Mesendoderm (in vitro differentiated cells): ENCODE results near the gene PMM2.
"Not testable (repeated sequence)": the region's sequence is repeated elsewhere in the genome, so short reads cannot be mapped to it uniquely, and the experiment has no call there.

Experiments used
- DNase-seq: peaks from one replicate; pipeline ENCODE4 v3.0.0; 2013
- H2AK5ac ChIP-seq: 2 replicates; pipeline ENCODE4 v1.6.1; 2013; ENCODE audit warnings: low read length, inconsistent platforms
- H2BK120ac ChIP-seq: 2 replicates; pipeline ENCODE4 v1.6.1; 2013; ENCODE audit warnings: low read depth, mild to moderate bottlenecking, low read length, moderate library complexity, mixed read lengths
- H2BK15ac ChIP-seq: replicated peaks from 2 replicates; pipeline ENCODE4 v1.6.1; 2013; ENCODE audit warnings: low read depth, mild to moderate bottlenecking, moderate library complexity
- H2BK5ac ChIP-seq: 2 replicates; pipeline ENCODE4 v1.6.1; 2013; ENCODE audit warnings: low read length, inconsistent platforms
- H3K18ac ChIP-seq: 2 replicates; pipeline ENCODE4 v1.6.1; 2013; ENCODE audit warnings: mild to moderate bottlenecking, low read length, mixed read lengths
- H3K23ac ChIP-seq: one replicate; pipeline ENCODE4 v1.6.1; 2013; ENCODE audit warnings: low read length
- H3K27ac ChIP-seq: 2 replicates; pipeline ENCODE4 v1.5.1; 2013; ENCODE audit warnings: low read depth, mild to moderate bottlenecking, inconsistent platforms, low read length, moderate library complexity
- H3K27me3 ChIP-seq: 2 replicates; pipeline ENCODE4 v1.6.1; 2013; ENCODE audit warnings: low read length, control low read depth, mild to moderate bottlenecking, inconsistent platforms; ENCODE audit not compliant: insufficient read depth, poor library complexity
- H3K36me3 ChIP-seq: 2 replicates; pipeline ENCODE4 v1.6.1; 2013; ENCODE audit warnings: low read length, inconsistent platforms; ENCODE audit not compliant: control insufficient read depth, insufficient read depth
- H3K4ac ChIP-seq: one replicate; pipeline ENCODE4 v1.6.1; 2013; ENCODE audit warnings: low read depth, mild to moderate bottlenecking, low read length, moderate library complexity
- H3K4me1 ChIP-seq: 2 replicates; pipeline ENCODE4 v1.6.1; 2013; ENCODE audit warnings: low read depth, low read length, inconsistent platforms; ENCODE audit not compliant: control insufficient read depth
- H3K4me2 ChIP-seq: 2 replicates; pipeline ENCODE4 v1.6.1; 2013; ENCODE audit warnings: low read length
- H3K4me3 ChIP-seq: 2 replicates; pipeline ENCODE4 v1.5.1; 2013; ENCODE audit warnings: mild to moderate bottlenecking, low read length
- H3K56ac ChIP-seq: one replicate; pipeline ENCODE4 v1.6.1; 2013; ENCODE audit warnings: low read length
- H3K79me1 ChIP-seq: 2 replicates; pipeline ENCODE4 v1.6.1; 2013; ENCODE audit warnings: low read length, inconsistent platforms
- H3K79me2 ChIP-seq: 2 replicates; pipeline ENCODE4 v1.6.1; 2013; ENCODE audit warnings: mild to moderate bottlenecking, low read length; ENCODE audit not compliant: control insufficient read depth, insufficient read depth
- H3K9ac ChIP-seq: 2 replicates; pipeline ENCODE4 v1.6.1; 2013; ENCODE audit warnings: low read length, inconsistent platforms
- H4K5ac ChIP-seq: one replicate; pipeline ENCODE4 v1.6.1; 2013; ENCODE audit warnings: low read length
- H4K8ac ChIP-seq: one replicate; pipeline ENCODE4 v1.6.1; 2013; ENCODE audit warnings: low read depth, mild to moderate bottlenecking, control low read depth, low read length, moderate library complexity
- WGBS: extraction: QIAGEN DNeasy Blood & Tissue Kit; methylation state at CpG from one replicate; pipeline ENCODE4 v1.1.7; 2013; ENCODE audit warnings: low lambda C conversion rate, missing lambda C conversion rate; ENCODE audit not compliant: insufficient coverage; ENCODE audit errors: extremely low coverage; 5-methylcytosine and 5-hydroxymethylcytosine counted together

The PMM2 gene

GRCh38 chr16:8785408-8785807 is 12.2 kb upstream of the PMM2 start:
- Histone ChIP-seq H3K23ac (no peak overlapping the region), H3K79me2 (no peaks in the 10 kb centered on the region), H2BK120ac (no peak overlapping the region), H3K56ac (no peak overlapping the region), H3K27ac (no peak overlapping the region), H4K8ac (no peak overlapping the region), H3K9ac (no peak overlapping the region), H3K79me1 (no peaks in the 10 kb centered on the region), H2AK5ac (no peak overlapping the region), H3K27me3 (no peaks in the 10 kb centered on the region), H3K4me1 (no peaks in the 10 kb centered on the region), H4K5ac (no peak overlapping the region), H3K4me3 (no peak overlapping the region), H3K18ac (no peak overlapping the region), H3K36me3 (no peaks in the 10 kb centered on the region), H3K4me2 (no peak overlapping the region), H2BK15ac (no peak overlapping the region), H3K4ac (no peak overlapping the region), H2BK5ac (no peak overlapping the region)
- DNase-seq: no peak
- no CpG with 5 or more reads among the region's 6 CpGs for WGBS

GRCh38 chr16:8786316-8786715 is 11.3 kb upstream of the PMM2 start:
- not testable (repeated sequence) for H2BK5ac ChIP-seq, H3K4me2 ChIP-seq, H3K56ac ChIP-seq, H4K5ac ChIP-seq, H3K36me3 ChIP-seq, H3K4me1 ChIP-seq, H3K18ac ChIP-seq, H2AK5ac ChIP-seq, H3K79me2 ChIP-seq, H2BK120ac ChIP-seq, H3K27ac ChIP-seq, DNase-seq, H3K9ac ChIP-seq, H3K4me3 ChIP-seq, H3K79me1 ChIP-seq, H3K4ac ChIP-seq, H2BK15ac ChIP-seq, H3K27me3 ChIP-seq, H3K23ac ChIP-seq, H4K8ac ChIP-seq
- WGBS: no CpG with 5 or more reads among the region's 11 CpGs

- no peak overlapping the region for H4K5ac ChIP-seq
- no peaks in the 10 kb centered on the region for H3K4me1 ChIP-seq
- H3K4me2 ChIP-seq: no peak overlapping the region
- H4K8ac ChIP-seq: no peak overlapping the region
- no peak for DNase-seq
- no peaks in the 10 kb centered on the region for H3K79me1 ChIP-seq
- no peak overlapping the region for H2AK5ac ChIP-seq
- no peaks in the 10 kb centered on the region for H3K36me3 ChIP-seq
- H3K79me2 ChIP-seq: no peaks in the 10 kb centered on the region
- no peak overlapping the region for H3K9ac ChIP-seq
- H3K18ac ChIP-seq: no peak overlapping the region
- H2BK15ac ChIP-seq: no peak overlapping the region
- no peaks in the 10 kb centered on the region for H3K27me3 ChIP-seq
- H2BK5ac ChIP-seq: no peak overlapping the region
- no peak overlapping the region for H3K23ac ChIP-seq
- no peak overlapping the region for H3K4ac ChIP-seq
- no peak overlapping the region for H3K56ac ChIP-seq
- no peak overlapping the region for H2BK120ac ChIP-seq
- H3K4me3 ChIP-seq: no peak overlapping the region
- H3K27ac ChIP-seq: no peak overlapping the region
- whole genome bisulfite sequencing: no CpG with 5 or more reads among the region's 8 CpGs
These were observed 9.0 kb upstream of the PMM2 start for GRCh38 chr16:8788578-8789172.

- Histone ChIP-seq H3K4me1 (peaks cover 1% of the 10 kb centered on the region), H3K27ac (no peak overlapping the region), H3K36me3 (no peaks in the 10 kb centered on the region), H2BK120ac (no peak overlapping the region), H3K56ac (no peak overlapping the region), H3K4me3 (no peak overlapping the region), H3K4ac (no peak overlapping the region), H2BK15ac (no peak overlapping the region), H3K23ac (no peak overlapping the region), H3K79me2 (peaks cover 33% of the 10 kb centered on the region), H2BK5ac (no peak overlapping the region), H3K18ac (no peak overlapping the region), H3K79me1 (peaks cover 12% of the 10 kb centered on the region), H3K9ac (no peak overlapping the region), H4K5ac (no peak overlapping the region), H3K27me3 (no peaks in the 10 kb centered on the region), H3K4me2 (no peak overlapping the region), H2AK5ac (no peak overlapping the region), H4K8ac (no peak overlapping the region)
- DNase-seq: no peak
- whole genome bisulfite sequencing: no CpG with 5 or more reads among the region's 8 CpGs
These were observed 2.5 kb upstream of the PMM2 start for GRCh38 chr16:8795091-8795490.

- Histone ChIP-seq H2BK15ac (no peak overlapping the region), H2AK5ac (no peak overlapping the region), H3K27me3 (no peaks in the 10 kb centered on the region), H3K79me1 (peaks cover 12% of the 10 kb centered on the region), H3K4ac (no peak overlapping the region), H4K5ac (no peak overlapping the region), H3K4me3 (no peak overlapping the region), H2BK120ac (no peak overlapping the region), H2BK5ac (no peak overlapping the region), H3K9ac (no peak overlapping the region), H3K18ac (no peak overlapping the region), H3K4me2 (no peak overlapping the region), H3K79me2 (peaks cover 36% of the 10 kb centered on the region), H3K4me1 (peaks cover 1% of the 10 kb centered on the region), H4K8ac (no peak overlapping the region), H3K27ac (no peak overlapping the region), H3K56ac (no peak overlapping the region), H3K36me3 (no peaks in the 10 kb centered on the region), H3K23ac (no peak overlapping the region)
- no CpG with 5 or more reads among the region's 10 CpGs for WGBS
- no peak for DNase-seq
These were observed 1.8 kb upstream of the PMM2 start for GRCh38 chr16:8795818-8796217.
